ENCODE measurements around the gene LBHD2. TPM values are rescaled to one million over a fixed set of nuclear protein-coding genes. Genes with fewer than 3 reads are reported as not detected.

LBHD2 gene
- total and polyA plus RNA-seq, 10 of the 15 experiments (the other 5 are each of a cell fraction or from before 2014, with no cell fraction given) = not detected

GRCh38 chr14:103121121-103121845, 37.3 kb downstream of the LBHD2 start:
- Histone ChIP-seq H3K36me3 (ENCODE audit: control insufficient read depth in 2 of 2, insufficient read depth in 2 of 2, low read length in 1 of 2) (no peaks in the 10 kb centered on the region), H3K4me3 (no peak overlapping the region), H3K9ac (ENCODE audit: control insufficient read depth, insufficient read depth, low read length) (no peak overlapping the region), H2AFZ (ENCODE audit: control insufficient read depth, low read depth, low read length) (no peak overlapping the region), H3K4me1 (ENCODE audit: control insufficient read depth, insufficient read depth, low read length) (peaks cover 21% of the 10 kb centered on the region), H3K27me3 (replicated peaks in 1 of 2; ENCODE audit: control insufficient read depth in 2 of 2, insufficient read depth in 2 of 2, low read length in 1 of 2) (no peaks in the 10 kb centered on the region), H4K20me1 (ENCODE audit: control insufficient read depth, insufficient read depth) (no peaks in the 10 kb centered on the region), H3K9me3 (replicated peaks; ENCODE audit: control insufficient read depth, insufficient read depth, low read length) (no peaks in the 10 kb centered on the region), H3K27ac (ENCODE audit: control insufficient read depth, insufficient read depth) (no peak overlapping the region), H3K4me2 (ENCODE audit: control insufficient read depth, insufficient read depth) (no peak overlapping the region), H3K79me2 (ENCODE audit: control insufficient read depth, insufficient read depth, low read length) (peaks cover 19% of the 10 kb centered on the region)
- SMC1A ChIA-PET (ENCODE audit: uncharacterized antibody, unreplicated experiment) = interaction anchor here (0.7 kb wide), 1 partner anchor 19 kb away, joined by 4 read pairs; no protein-coding TSS in a partner anchor
- ATAC-seq (no peak), DNase-seq (ENCODE audit: low read depth, low spot score) (no peak), FAIRE-seq (no peak)
- POLR2A ChIA-PET = interaction anchor here (0.6 kb wide), 1 partner anchor 8 kb away, joined by 3 read pairs; no protein-coding TSS in a partner anchor
- TF ChIP-seq SREBF1 (IDR thresholded peaks at IDR 0.05; ENCODE audit: low read length) (no peak), BCL11A (IDR thresholded peaks at IDR 0.05; ENCODE audit: low read depth, low read length) (no peak), CBX3 (IDR thresholded peaks at IDR 0.05; ENCODE audit: borderline replicate concordance, low read depth) (no peak), SPI1 (IDR thresholded peaks at IDR 0.05; ENCODE audit: borderline replicate concordance, insufficient read depth, low read depth, low read length) (no peak; the same call in 1 of the 2 replicates), MYC (IDR thresholded peaks at IDR 0.05; ENCODE audit: insufficient read depth, insufficient read length, insufficient replicate concordance, low read length, severe bottlenecking) (no peak), ZNF687 (IDR thresholded peaks at IDR 0.05) (no peak), MLLT1 (IDR thresholded peaks at IDR 0.05) (no peak), ZNF24 (IDR thresholded peaks at IDR 0.05) (no peak), ELK1 (IDR thresholded peaks at IDR 0.05; ENCODE audit: low read depth, low read length) (no peak), EED (IDR thresholded peaks at IDR 0.05; ENCODE audit: low read depth) (no peak), MEF2A (IDR thresholded peaks at IDR 0.05; ENCODE audit: insufficient read depth, low read depth, low read length) (no peak), ESRRA (IDR thresholded peaks at IDR 0.05; ENCODE audit: low read length) (no peak), YBX1 (IDR thresholded peaks at IDR 0.05) (no peak), JUNB (IDR thresholded peaks at IDR 0.05) (no peak)
- CTCF ChIA-PET = interaction anchor here (4.9 kb wide), 1 partner anchor 16 kb away, joined by 23 read pairs; no protein-coding TSS in a partner anchor
- WGBS (ENCODE audit: insufficient coverage, insufficient replicate concordance, low lambda C conversion rate, missing lambda C conversion rate) = 63% methylated on average over 17 of the region's 18 CpGs
- in situ Hi-C loops (cut with MboI) = no loop called here
- RAD21 ChIA-PET (ENCODE audit: unreplicated experiment) = no interaction called here
- intact Hi-C loops (cut with micrococcal nuclease; ENCODE audit: unreplicated experiment) = no loop called here
- BruUV-seq (replicated peaks) = no TSS peak
